Heart left ventricle (tissue), 13 donors: ENCODE measurements around the gene HGS.

Experiments
- POLR2A ChIP-seq, 2 donors: fragments of 450-650 bp; IDR thresholded peaks; one replicate each; pipeline ENCODE4 v1.6.1; 2017; ENCODE audit warnings: antibody characterized with exemption in 2 of 2, mild to moderate bottlenecking in 2 of 2, moderate library complexity in 2 of 2
- TF ChIP-seq, protein P1 (sequence below), 12 donors: fragments of 200-600 bp; sonication (generic) in 4 of 12; IDR thresholded peaks; one replicate each; pipeline versions ENCODE4 v1.5.0 to v1.8.0; 2018 to 2022; ENCODE audit warnings: antibody characterized with exemption in 12 of 12, mild to moderate bottlenecking in 5 of 12
- donor health status: ischemic (EF 13 %, LVEDD 7.1; RV severe dilation, severe dysfunction).
- donor health status: DM: no; HTN: yes; CAD: no.
- donor health status: DM: no; HTN: no; CAD: no.
- donor health status: ischemic (EF 25% LVEDD 6.9; RV normal size, moderate dysfunction).
- donor health status: ischemic (EF 25% LVEDD 5.7; RV mildly dilated, moderate dysfunction).
- donor health status: ischemic (EF 35%, LVEDD 5.7; RV mildly dilated, moderate dysfunction).
- donor health status: nonischemic (EF 11% LVEDD 7.7; RV severe dilation, severe dysfunction).
- donor health status: DM: yes; HTN: yes; CAD: no.
- donor health status: PGD.
- donor health status: ischemic (EF 29% LVEDD 5.4; RV normal size, mild dysfunction).
- donor health status: nonischemic (EF 23%, LVEDD 6.1; RV moderate dilation, normal function).

DNA sequence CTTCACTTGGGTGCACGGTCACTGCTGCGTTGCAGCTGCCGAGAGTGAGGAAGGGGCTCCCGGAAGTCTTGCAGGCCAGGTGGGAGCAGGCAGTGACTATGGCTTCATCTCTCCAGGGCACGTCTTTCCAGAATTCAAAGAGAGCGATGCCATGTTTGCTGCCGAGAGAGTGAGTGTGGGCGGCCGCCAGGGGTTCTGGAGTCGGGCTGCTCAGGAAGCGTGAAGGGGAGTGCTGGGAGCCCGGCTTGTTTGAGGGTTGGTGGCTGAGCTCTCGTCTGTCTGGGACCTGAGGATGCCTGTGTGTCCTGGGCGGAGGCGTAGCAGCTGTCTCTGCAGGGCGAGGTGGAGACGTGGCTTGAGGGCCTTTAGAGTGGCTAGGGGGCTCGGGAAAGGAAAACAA is 6.3 kb downstream of the HGS start:
- TF ChIP-seq POLR2A (IDR thresholded peaks at IDR 0.05) = no peak
- TF ChIP-seq, protein P1, sequence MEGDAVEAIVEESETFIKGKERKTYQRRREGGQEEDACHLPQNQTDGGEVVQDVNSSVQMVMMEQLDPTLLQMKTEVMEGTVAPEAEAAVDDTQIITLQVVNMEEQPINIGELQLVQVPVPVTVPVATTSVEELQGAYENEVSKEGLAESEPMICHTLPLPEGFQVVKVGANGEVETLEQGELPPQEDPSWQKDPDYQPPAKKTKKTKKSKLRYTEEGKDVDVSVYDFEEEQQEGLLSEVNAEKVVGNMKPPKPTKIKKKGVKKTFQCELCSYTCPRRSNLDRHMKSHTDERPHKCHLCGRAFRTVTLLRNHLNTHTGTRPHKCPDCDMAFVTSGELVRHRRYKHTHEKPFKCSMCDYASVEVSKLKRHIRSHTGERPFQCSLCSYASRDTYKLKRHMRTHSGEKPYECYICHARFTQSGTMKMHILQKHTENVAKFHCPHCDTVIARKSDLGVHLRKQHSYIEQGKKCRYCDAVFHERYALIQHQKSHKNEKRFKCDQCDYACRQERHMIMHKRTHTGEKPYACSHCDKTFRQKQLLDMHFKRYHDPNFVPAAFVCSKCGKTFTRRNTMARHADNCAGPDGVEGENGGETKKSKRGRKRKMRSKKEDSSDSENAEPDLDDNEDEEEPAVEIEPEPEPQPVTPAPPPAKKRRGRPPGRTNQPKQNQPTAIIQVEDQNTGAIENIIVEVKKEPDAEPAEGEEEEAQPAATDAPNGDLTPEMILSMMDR (IDR thresholded peaks at IDR 0.05) = no peak
